SU-DHL-6 (cell line): ENCODE results near the gene NEURL1B.

Source experiments
- H2AFZ ChIP-seq: fragments of 200-600 bp; sonication (generic); 2 replicates; pipeline ENCODE4 v1.6.1; 2014; ENCODE audit warnings: low read depth, mild to moderate bottlenecking, moderate library complexity, mixed read lengths, antibody characterized with exemption, low read length; ENCODE audit not compliant: severe bottlenecking
- H3F3A ChIP-seq: fragments of 200-600 bp; shearing (Covaris generic); 2 replicates; pipeline ENCODE4 v1.6.0; 2016; ENCODE audit warnings: antibody characterized with exemption, mild to moderate bottlenecking; ENCODE audit not compliant: insufficient read depth
- H3K27ac ChIP-seq: fragments of 200-600 bp; sonication (generic); 2 replicates; pipeline ENCODE4 v1.5.1; 2016; ENCODE audit warnings: low read depth, mild to moderate bottlenecking, low read length, moderate library complexity, mixed read lengths
- H3K27me3 ChIP-seq: fragments of 200-600 bp; sonication (generic), shearing (Covaris generic); 2 replicates; pipeline ENCODE4 v1.6.0; 2014; ENCODE audit warnings: mild to moderate bottlenecking, low read length
- H3K36me3 ChIP-seq: fragments of 200-600 bp; sonication (generic); 2 replicates; pipeline ENCODE4 v1.6.1; 2014; ENCODE audit warnings: mild to moderate bottlenecking, low read length, mixed read lengths
- H3K4me2 ChIP-seq: fragments of 300-600, 200-600 bp; shearing (Covaris generic), sonication (generic); 2 replicates; pipeline ENCODE4 v1.6.0; 2014; ENCODE audit warnings: low read length, low read depth, mild to moderate bottlenecking; ENCODE audit not compliant: poor library complexity, severe bottlenecking
- H3K4me3 ChIP-seq: fragments of 200-600 bp; sonication (generic); 2 replicates; pipeline ENCODE4 v1.5.1; 2014; ENCODE audit warnings: antibody characterized with exemption, low read length, mild to moderate bottlenecking, mixed read lengths; ENCODE audit not compliant: insufficient read depth, poor library complexity, severe bottlenecking
- H3K79me2 ChIP-seq: fragments of 200-600 bp; sonication (generic); 2 replicates; pipeline ENCODE4 v1.6.1; 2014; ENCODE audit warnings: mild to moderate bottlenecking, low read length, moderate library complexity; ENCODE audit not compliant: insufficient read depth
- H3K9ac ChIP-seq: fragments of 200-600 bp; sonication (generic); 2 replicates; pipeline ENCODE4 v1.7.0; 2014; ENCODE audit warnings: mild to moderate bottlenecking, low read length
- H3K9me2 ChIP-seq: fragments of 200-600 bp; sonication (generic); replicated peaks from 2 replicates; pipeline ENCODE4 v1.6.1; 2014; ENCODE audit warnings: low read length; ENCODE audit not compliant: insufficient read depth
- H3K9me3 ChIP-seq: fragments of 200-600 bp; sonication (generic); 2 replicates; pipeline ENCODE4 v1.6.1; 2014; ENCODE audit warnings: low read length, mixed read lengths; ENCODE audit not compliant: insufficient read depth
- H4K20me1 ChIP-seq: fragments of 200-600 bp; sonication (generic); 2 replicates; pipeline ENCODE4 v1.6.1; 2014; ENCODE audit warnings: low read depth, mild to moderate bottlenecking, antibody characterized with exemption, low read length, moderate library complexity, mixed read lengths
- EZH2phosphoT487 ChIP-seq: fragments of 200-600 bp; sonication (generic), shearing (Covaris generic); conservative IDR thresholded peaks from 2 replicates; pipeline ENCODE4 v1.6.1; 2018; ENCODE audit warnings: mild to moderate bottlenecking, antibody characterized with exemption, low read length, moderate library complexity, mixed read lengths
- TF ChIP-seq, protein P1 (sequence below): fragments of 200-600 bp; sonication (generic); IDR thresholded peaks from one replicate; pipeline ENCODE4 v1.5.1; 2017; ENCODE audit warnings: antibody characterized with exemption, mild to moderate bottlenecking, low read length, moderate library complexity; ENCODE audit not compliant: insufficient read depth, poor library complexity, severe bottlenecking

NEURL1B gene

DNA sequence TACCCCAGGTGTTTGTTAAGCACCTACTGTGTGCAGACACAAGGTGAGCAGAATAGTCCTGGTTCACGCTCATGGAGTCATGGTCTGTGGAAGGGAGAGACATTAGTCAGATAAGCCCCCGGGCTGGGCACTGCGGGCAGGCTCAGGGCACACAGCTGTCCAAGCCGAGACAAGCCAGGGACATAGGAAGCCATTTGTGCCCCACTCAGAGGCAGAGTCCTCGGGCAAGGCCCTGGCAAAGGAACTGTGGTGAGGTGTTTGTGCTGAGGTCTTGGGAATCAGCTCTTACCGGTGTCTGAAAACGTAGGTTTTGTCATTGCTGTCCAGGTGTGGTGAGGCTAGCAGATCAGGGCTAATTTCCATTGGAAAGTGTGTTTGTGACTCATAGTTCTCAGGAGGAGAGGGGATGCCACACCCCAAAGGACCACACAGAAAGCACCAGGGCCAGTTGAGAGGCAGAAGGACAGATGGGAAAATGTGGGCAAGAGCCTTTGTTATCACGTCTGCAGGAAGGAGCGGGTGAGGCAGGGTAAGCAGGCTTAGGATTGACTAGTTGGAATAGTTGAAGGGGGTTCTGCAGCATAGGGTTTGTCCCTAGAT, 46.1 kb upstream of the NEURL1B start:
- no peaks in the 10 kb centered on the region for H3K27me3 ChIP-seq
- H3K36me3 ChIP-seq: no peaks in the 10 kb centered on the region
- no peaks in the 10 kb centered on the region for H3K9me3 ChIP-seq
- H3K79me2 ChIP-seq: no peaks in the 10 kb centered on the region
- no peak overlapping the region for H3K4me2 ChIP-seq
- H3K9me2 ChIP-seq: no peaks in the 10 kb centered on the region
- H3K27ac ChIP-seq: no peak overlapping the region
- H3K9ac ChIP-seq: no peak overlapping the region
- no peak overlapping the region for H2AFZ ChIP-seq
- no peak for TF ChIP-seq EZH2phosphoT487
- TF ChIP-seq, protein P1, sequence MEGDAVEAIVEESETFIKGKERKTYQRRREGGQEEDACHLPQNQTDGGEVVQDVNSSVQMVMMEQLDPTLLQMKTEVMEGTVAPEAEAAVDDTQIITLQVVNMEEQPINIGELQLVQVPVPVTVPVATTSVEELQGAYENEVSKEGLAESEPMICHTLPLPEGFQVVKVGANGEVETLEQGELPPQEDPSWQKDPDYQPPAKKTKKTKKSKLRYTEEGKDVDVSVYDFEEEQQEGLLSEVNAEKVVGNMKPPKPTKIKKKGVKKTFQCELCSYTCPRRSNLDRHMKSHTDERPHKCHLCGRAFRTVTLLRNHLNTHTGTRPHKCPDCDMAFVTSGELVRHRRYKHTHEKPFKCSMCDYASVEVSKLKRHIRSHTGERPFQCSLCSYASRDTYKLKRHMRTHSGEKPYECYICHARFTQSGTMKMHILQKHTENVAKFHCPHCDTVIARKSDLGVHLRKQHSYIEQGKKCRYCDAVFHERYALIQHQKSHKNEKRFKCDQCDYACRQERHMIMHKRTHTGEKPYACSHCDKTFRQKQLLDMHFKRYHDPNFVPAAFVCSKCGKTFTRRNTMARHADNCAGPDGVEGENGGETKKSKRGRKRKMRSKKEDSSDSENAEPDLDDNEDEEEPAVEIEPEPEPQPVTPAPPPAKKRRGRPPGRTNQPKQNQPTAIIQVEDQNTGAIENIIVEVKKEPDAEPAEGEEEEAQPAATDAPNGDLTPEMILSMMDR: no peak
- no peaks in the 10 kb centered on the region for H4K20me1 ChIP-seq
- H3F3A ChIP-seq: no peaks in the 10 kb centered on the region
- no peak overlapping the region for H3K4me3 ChIP-seq

DNA sequence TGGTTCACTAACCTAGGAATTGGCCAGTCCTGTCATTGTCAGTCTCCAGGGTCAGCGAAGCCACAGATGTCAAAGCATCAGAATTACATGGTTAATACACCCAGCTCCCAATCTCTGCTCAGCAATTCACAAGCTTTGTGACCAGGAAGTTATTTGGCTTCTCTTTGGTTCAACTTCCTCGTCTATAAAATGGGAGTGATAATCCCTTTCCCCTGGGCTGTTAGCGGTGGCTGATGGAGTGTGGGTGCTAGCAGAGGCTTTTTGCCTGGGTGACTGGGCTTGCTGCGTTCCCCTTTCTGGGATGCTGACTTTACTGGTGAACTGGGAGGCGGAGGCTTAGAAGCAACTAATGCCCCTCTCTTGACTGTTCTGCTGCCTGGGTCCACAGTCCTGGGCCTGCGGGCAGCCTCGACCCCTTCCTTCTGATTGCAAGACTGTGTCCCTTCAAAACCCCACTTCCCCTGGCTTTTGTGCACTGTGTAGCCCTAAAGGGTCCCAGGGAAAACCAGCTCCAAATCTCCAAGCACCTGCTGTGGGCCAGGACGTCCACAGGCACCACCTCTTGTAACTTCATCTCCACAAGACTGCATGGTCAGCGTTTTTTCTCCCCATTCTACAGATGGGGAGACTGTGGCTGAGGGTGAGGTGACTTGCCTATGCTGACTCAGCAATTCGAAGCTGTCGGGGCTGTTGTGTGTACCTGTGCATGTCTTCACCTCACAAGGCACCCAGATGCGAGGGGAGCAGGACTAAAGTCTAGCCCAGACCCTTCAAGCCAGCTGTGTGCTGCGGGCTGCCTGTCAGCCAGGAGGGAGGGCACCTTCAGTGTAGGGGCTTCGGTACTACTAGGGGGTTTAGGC, 45.2 kb upstream of the NEURL1B start:
- H2AFZ ChIP-seq: no peak overlapping the region
- H3K4me2 ChIP-seq: no peak overlapping the region
- no peaks in the 10 kb centered on the region for H4K20me1 ChIP-seq
- H3K27ac ChIP-seq: no peak overlapping the region
- no peaks in the 10 kb centered on the region for H3K27me3 ChIP-seq
- no peaks in the 10 kb centered on the region for H3F3A ChIP-seq
- no peak overlapping the region for H3K4me3 ChIP-seq
- no peaks in the 10 kb centered on the region for H3K36me3 ChIP-seq
- TF ChIP-seq EZH2phosphoT487: no peak
- TF ChIP-seq, protein P1: no peak
- H3K9me3 ChIP-seq: no peaks in the 10 kb centered on the region
- H3K79me2 ChIP-seq: no peaks in the 10 kb centered on the region
- no peak overlapping the region for H3K9ac ChIP-seq
- H3K9me2 ChIP-seq: no peaks in the 10 kb centered on the region

DNA sequence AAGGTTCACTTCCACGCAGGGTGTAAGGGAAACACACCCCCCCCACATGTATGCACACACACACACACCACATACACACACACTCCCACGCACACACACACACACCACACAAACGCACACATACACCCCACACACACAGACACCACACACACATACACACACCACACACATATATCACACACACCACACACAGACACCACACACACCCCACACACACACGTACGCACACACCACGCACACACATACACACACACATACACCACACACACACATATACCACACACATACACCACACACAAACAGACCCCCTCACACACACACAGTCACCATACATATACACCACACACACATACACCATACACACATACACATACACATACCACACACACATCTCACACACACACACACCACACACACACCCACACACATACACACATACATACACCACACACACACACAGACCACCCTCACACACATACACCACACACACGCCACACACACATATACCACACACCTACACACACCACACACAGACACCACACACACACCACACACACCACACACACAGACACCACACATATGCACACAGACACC, 44.3 kb upstream of the NEURL1B start:
- H3K27me3 ChIP-seq: no peaks in the 10 kb centered on the region
- H3K79me2 ChIP-seq: no peaks in the 10 kb centered on the region
- no peak overlapping the region for H3K4me3 ChIP-seq
- H3K36me3 ChIP-seq: no peaks in the 10 kb centered on the region
- H3F3A ChIP-seq: no peaks in the 10 kb centered on the region
- no peaks in the 10 kb centered on the region for H3K9me2 ChIP-seq
- no peak overlapping the region for H3K9ac ChIP-seq
- TF ChIP-seq, protein P1: no peak
- TF ChIP-seq EZH2phosphoT487: no peak
- no peak overlapping the region for H2AFZ ChIP-seq
- no peaks in the 10 kb centered on the region for H3K9me3 ChIP-seq
- H3K27ac ChIP-seq: no peak overlapping the region
- no peaks in the 10 kb centered on the region for H4K20me1 ChIP-seq
- no peak overlapping the region for H3K4me2 ChIP-seq
